Mucosa of gallbladder (tissue), 1 donor: Measurements from ENCODE around the gene ZRANB1. TPM values are rescaled to one million over a fixed set of nuclear protein-coding genes. Genes with fewer than 3 reads are reported as not detected.
"Not testable (repeated sequence)": the region's sequence is repeated elsewhere in the genome, so short reads cannot be mapped to it uniquely, and the experiment has no call there.

Experiments
- DNase-seq: peaks from one replicate; pipeline ENCODE4 v3.0.0-alpha.2; 2020; ENCODE audit warnings: low spot score
- total RNA-seq: library from RNA; stranded (reverse); gene quantifications from one replicate; pipeline ENCODE4 v1.2.1, GENCODE V29; 2021
- donor health status: DM: no; HTN: no; CAD: no.

ZRANB1 gene
- total RNA-seq, 1 donor from 2014 or later = 17.7 TPM

DNA sequence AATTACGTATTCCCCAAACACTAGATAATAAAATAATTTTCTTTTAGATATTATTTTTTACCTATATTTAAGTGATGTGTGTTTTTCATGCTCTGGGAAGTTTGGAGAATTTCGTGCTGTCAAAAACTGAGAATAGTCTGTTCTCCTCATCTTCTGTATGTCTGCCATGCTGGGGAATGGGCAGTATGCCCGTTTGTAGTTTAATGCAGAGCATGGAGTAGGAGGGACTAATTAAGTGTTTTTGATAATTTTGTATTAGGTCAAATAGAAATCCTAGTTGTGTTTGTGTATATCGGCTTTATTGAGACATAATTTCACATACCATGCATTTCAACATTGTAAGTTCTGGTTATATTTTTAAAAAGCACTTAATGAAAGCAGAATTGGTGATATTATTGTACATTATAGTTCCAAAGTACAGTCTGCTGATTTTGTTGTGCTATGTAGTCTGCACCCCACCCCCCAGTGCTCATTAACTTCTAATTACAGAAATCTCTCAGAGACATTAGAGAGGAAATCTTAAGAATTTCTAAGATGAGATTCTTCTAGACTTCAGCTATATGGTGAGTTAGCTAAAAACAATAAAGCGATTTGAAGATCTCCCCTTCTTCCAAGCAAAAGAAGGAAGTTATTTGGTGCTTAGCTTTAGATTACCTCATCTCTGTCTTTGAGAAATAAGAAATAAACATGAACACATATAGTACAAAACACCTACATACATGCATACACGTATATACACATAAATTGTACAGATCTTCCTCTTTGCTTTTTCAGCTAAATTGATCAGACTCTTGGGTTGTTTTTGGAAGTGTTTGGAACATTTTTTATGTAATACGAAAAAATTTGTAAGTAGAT lies 22.2 kb downstream of the ZRANB1 start:
- no peak for DNase-seq

DNA sequence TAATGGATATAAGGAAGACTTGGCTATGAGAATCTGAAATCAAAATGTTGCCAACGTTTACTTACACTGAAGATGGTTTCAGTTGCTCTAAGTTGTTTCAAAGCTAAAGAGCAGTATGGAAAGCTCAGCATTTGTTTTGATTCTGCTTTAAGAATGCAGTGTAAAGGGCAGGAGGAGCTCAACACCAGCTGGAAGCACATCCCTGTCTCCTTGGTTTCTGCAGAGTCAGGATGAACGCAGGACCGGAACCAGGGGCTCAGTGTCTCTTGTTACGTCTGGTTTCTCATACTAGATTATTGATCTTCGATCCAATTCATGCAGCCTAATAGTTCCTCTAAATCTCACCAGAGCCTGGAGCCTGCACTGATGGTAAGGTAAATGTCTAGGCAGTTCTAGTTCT lies 24.1 kb downstream of the ZRANB1 start:
- no peak for DNase-seq

DNA sequence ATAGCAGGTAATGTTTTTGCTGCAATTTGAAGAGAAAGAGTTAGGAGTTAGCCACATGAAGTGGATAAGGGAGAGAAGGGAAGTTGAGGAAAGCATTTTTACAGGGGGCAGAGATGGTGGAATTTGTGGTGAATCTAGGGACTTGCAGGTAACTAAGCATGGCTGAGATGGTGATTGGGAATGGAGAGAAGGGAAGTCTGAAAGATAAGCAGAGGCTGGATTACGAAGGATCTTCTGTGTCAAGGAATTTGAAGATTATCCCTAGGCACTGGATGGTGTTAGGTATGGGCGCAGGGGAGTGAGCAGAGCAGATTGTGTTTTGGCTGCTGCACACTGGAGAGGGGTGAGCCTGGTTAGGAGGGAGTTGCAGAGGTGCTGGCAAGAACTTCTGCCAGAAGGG lies 25.3 kb downstream of the ZRANB1 start:
- DNase-seq = no peak

- no peak for DNase-seq
Observed at GRCh38 chr10:124971276-124971675, 29.4 kb downstream of the ZRANB1 start.

DNA sequence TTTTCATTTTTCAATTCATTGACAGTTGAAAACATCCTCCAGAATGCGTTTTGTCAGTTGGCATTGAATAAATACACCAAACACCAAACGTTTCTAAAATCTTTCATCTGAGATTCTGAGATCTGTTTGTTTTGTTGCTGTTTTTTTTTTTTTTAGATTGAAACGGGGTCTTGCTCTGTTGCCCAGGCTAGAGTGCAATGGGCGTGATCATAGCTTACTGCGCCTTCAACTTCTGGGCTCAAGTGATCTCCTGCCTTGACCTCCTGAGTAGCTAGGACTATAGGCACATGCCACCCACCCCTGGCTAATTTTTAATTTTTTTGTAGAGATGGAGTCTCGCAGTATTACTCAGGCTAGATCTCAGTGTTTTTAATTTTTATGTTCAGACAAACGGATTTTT lies 30.7 kb downstream of the ZRANB1 start:
- DNase-seq = no peak

DNA sequence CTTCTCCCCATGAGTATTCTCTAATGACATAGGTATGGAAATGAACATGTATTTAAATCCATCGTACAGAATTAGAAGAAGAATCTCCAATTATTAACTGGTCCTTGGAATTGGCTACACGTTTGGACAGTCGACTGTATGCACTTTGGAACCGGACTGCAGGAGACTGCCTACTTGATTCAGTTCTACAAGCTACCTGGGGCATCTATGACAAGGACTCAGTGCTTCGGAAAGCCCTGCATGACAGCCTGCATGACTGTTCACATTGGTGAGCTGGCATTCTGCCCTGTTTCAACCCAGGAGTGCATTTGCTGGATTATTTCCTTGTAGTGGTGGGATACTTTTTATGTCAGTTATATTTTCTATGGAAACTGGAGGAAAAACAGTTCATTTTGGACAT lies 32.2 kb downstream of the ZRANB1 start:
- DNase-seq = no peak

GRCh38 chr10:124975977-124976514 lies 34.1 kb downstream of the ZRANB1 start:
- DNase-seq = no peak

DNA sequence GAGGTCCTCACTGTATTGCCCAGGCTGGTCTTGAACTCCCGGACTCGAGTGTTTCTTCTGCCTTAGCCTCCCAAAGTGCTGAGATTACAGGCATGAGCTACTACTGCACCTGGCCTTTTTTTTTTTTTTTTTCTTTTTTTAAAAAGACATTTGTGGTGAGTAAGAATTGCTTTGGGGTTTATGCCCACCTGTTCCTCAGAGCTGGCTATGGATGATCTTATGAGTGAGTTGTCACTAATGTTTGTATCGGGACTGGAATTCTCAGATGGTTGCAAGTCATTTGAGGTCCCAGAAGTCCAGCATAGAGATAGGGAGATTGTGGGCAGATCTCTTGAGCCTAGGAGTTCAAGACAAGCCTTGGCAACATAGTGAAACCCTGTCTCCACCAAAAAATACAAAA lies 35.2 kb downstream of the ZRANB1 start:
- DNase-seq = no peak

- no peak for DNase-seq
Observed at GRCh38 chr10:124977648-124978375, 35.9 kb downstream of the ZRANB1 start.

GRCh38 chr10:124978376-124978725 lies 36.4 kb downstream of the ZRANB1 start:
- no peak for DNase-seq

DNA sequence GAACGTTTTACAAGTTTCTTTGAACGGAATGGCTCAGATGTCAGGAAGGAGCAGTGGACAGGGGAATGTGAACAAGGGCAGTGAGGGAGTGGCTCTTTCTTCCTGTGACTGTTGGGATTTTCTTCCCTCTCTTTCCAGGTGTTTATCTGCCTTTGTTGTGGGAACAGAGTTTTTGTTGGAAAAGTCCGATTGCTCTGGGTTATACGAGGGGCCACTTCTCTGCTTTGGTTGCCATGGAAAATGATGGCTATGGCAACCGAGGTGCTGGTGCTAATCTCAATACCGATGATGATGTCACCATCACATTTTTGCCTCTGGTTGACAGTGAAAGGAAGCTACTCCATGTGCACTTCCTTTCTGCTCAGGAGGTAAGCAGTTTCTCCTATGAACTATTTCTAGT lies 41.4 kb downstream of the ZRANB1 start:
- no peak for DNase-seq

- DNase-seq = no peak
Observed at GRCh38 chr10:124984376-124984775, 42.5 kb downstream of the ZRANB1 start.

DNA sequence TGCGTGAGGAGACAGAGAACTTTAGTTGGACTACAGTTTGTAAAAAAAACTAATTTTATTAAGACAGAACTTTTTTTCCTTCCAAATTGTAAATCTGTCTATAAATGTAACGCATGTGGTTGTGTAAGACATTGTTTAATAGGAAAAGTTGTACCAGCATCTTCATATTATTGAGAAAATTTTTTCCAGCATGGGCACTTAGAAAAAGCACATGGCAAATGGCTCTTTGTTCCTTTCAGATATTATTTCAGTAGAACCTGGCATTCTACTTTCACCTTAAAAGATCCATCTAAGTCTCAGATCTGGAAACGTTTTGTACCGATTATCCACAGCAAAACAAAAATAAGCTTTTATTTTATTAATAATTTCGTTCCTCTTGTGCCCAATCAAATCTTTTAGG lies 43.2 kb downstream of the ZRANB1 start:
- no peak for DNase-seq

DNA sequence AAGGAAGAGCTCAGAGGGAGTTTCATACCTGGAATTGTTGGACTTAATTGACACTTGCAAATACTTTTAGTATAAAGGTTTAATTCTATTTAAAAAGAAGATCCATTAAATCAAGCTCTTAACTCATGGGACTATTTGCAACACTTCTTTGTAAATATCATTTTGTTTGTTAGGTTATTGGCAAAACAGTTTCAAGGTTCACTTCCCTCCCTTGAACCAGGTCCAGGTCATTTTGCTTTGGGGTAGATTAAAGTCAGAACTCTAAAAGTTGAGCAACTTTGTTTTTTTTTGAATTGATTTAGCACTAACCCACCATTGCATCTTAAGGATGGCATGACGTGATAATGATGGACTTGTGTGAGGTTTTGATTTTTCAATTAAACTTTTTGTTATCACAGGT lies 45.9 kb downstream of the ZRANB1 start:
- DNase-seq = no peak

GRCh38 chr10:124988753-124989152 lies 46.8 kb downstream of the ZRANB1 start:
- DNase-seq = not testable (repeated sequence)

- no peak for DNase-seq
Observed at GRCh38 chr10:124989526-124989925, 47.6 kb downstream of the ZRANB1 start.

DNA sequence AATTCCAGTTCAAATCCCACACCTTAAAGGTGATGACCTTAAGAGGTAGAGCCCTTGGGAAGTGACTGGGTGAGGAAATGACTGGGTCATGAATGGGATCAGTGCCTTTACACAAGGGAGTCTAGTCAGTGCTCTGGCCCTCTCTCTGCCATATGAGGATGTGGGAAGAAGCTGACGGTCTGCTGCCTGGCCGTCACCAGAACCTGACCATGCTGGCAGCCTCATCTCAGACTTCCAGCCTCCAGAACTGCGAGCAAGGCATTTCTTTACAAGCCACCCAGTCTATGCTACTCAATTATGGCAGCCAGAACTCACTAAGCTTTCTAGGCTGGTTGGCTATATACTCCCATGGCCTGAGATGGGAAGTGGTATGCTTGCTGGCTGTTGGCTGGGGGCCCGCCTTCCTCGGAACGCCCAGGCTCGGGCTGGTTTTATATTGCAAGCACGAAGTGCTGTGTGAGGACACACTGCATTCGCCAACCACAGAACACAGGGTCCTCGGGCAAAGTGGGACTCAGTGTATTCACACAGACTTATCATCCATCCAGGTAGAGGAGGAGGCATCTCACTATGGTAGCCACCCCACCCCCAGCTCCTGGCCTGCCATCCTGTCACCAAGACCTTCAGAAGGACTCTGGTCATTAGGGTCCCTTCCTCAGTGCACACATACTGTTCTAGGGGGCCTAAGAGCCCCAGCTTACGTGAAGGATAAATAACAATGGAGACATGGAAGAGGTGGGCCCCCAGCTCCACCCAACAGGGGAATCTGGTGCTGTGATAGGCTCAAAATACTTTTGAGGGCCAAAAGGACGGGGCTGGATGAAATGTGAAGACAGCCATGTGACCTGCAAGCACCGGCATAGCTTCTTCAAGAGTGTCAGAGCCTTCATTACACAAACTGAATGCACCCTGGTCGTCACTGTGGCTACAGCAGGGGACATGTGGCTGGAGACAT lies 49.0 kb downstream of the ZRANB1 start:
- peak; percentile 8 for DNase-seq

DNA sequence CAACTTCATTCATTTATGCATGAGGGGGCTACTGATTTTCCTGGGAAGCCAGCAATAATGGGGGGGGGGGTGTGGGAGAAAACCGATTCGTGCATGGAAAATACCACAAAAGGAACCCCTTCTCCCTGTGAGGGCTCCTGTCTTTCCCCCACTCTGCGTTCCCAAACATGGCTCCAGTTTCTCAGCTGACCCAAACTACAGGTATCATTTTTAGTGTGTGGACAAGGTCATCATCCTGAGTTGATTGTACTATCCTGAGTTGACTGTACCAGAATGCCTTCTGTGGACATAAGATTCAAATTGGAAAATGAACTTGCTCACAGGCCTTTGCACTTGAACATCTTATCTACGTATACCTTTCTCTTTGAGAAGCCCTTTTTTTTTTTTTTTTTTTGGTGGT lies 49.9 kb downstream of the ZRANB1 start:
- DNase-seq = no peak

DNA sequence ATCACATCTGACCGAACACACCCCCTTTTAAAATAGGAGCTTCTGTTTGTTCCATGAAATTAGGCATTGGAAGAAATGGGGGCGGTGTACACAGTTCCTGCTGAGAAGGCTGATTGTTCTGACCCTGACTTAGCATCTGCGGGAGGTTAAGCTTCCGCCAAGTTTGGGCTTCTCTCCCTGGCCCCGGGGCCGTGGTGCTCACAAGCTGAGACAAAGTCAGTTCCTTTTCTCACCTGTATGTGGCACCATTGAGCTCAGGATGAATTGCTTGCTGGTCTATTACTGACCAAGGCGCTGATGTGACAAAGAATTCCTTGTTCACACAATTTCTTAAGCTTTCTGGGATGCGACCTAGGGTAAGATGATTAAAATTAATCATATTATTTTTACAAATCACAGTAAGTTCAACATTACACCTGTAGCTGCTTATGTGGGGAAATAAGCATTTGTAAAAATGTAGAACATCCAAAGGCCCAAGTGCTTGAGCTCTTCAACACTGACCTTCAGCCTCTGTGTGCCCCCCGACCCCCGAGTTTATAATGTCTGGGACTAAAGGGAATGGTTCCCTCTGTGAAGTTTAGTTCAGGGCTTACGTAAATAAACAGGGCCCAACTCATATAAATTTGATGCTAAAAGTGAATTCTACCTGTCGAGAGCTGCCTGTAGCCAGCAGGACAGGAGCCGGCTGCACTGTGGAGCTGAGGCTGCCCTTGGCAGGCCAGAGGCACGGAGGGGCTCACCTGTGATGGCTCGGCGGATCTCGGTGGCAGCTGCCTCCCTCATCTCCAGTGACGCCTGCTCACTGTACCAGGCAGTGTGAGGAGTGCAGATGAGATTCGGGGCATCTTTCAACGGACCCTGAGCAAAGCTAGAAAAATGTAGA lies 50.8 kb downstream of the ZRANB1 start:
- DNase-seq = peak; percentile 74

DNA sequence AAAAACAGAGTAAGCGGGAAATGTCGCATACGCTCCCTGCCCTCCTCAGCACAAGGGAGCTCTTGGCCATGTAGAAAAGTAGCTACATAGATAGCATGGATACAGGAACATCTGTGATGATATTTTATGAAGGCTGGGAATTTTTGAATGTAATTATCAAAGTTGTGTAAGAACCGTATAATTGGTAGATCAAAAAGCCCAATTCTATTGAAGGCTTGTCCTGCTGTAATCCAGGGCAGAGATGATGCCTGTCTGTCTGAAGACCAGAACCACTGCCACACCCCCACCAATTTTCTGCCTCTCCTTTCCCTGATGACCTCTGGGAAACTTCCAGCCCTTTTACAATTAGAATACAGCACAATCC lies 51.4 kb downstream of the ZRANB1 start:
- DNase-seq = no peak
